ENCODE measurements around the gene ALDH1L2.
A peak's percentile ranks its signal among the peaks of the same experiment; 100 is the strongest.

Gene ALDH1L2

DNA sequence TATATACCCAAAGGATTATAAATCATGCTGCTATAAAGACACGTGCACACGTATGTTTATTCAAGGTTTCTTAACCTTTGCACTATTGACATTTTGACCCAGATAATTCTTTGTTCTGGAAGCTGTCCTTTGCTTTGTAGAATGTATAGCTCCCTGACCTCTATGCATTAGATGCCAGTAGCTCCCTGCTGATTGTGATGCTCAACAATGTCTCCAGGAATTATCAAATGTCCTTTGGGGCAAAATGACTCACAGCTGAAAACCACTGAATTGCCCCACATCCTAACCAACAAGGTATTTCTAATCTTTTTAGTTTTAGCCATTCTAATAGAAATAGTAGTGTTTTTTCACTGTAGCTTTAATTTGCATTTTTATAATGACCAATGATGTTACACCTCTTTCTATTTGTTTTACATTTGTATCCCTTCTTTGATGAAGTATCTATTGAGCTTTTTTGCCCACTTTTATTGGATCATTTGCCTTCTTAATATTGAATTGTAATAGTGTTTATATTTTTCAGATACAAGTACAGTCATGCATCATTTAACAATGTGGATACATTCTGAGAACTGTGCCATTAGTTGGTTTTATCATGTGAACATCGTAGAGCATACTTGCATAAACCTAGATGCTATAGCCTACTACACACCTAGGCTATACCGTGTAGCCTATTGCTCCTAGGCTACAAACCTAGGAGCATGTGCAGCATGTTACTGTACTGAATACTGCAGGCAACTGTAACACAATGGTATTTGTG is 108.5 kb downstream of the ALDH1L2 start:
- H3K9me3 ChIP-seq (ENCODE audit: control insufficient read depth, insufficient read depth, low read depth, low read length) = no peaks in the 10 kb centered on the region
- no peak overlapping the region for H3K27ac ChIP-seq (ENCODE audit: extremely low read depth, low read depth, low read length)
- no peak overlapping the region for H3K4me3 ChIP-seq (ENCODE audit: low read depth, low read length)
- TF ChIP-seq ZNF830 (tag by site-specific recombination; IDR thresholded peaks at IDR 0.05; ENCODE audit: low read depth) (no peak), ZNF214 (tag by site-specific recombination; IDR thresholded peaks at IDR 0.05; ENCODE audit: borderline replicate concordance) (peak; percentile 84)
- no peaks in the 10 kb centered on the region for H3K4me1 ChIP-seq (ENCODE audit: control insufficient read depth, insufficient read depth, low read length)
- ChIA-PET POLR2A (interaction anchor here (0.9 kb wide), 1 partner anchor 18 kb away, joined by 3 read pairs; the partner anchor contains the start of gene SLC41A2), CTCF (no interaction called here)
- no peaks in the 10 kb centered on the region for H3K36me3 ChIP-seq (ENCODE audit: control insufficient read depth in 2 of 2, insufficient read depth in 1 of 2, low read length in 2 of 2)

DNA sequence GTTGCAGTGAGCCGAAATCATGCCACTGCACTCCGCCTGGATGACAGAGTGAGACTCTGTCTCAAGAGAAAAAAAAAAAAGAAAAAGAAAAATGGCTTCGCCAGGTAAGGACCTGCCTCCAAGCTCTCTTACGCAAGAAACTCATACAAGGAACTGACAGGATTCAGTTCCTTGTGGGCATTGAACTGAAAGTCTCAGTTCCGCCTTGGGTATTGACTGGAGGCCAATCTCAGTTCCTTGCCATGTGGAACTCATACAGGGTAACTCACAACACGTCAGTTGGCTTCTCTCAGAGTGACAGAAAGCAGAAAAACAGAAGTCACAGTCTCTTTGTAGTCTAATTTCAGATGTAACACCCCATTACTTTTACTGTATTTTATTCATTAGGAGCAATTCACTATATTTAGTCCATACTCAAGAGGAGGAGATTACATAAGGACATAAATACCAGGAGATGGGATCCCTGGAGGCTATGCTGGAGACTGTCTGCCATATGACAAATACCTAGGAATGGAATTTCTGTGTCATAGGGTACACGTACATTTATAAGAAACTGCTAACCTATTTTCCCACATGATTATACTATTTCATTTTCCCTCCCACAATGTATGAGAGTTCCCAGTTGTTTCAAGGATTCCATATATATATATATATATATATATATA is 109.5 kb downstream of the ALDH1L2 start:
- Histone ChIP-seq H3K9me3 (ENCODE audit: control insufficient read depth, insufficient read depth, low read depth, low read length) (no peaks in the 10 kb centered on the region), H3K4me3 (ENCODE audit: low read depth, low read length) (no peak overlapping the region), H3K27ac (ENCODE audit: extremely low read depth, low read depth, low read length) (no peak overlapping the region), H3K4me1 (ENCODE audit: control insufficient read depth, insufficient read depth, low read length) (no peaks in the 10 kb centered on the region), H3K36me3 (ENCODE audit: control insufficient read depth in 2 of 2, insufficient read depth in 1 of 2, low read length in 2 of 2) (no peaks in the 10 kb centered on the region)
- ChIA-PET CTCF (no interaction called here), POLR2A (no interaction called here)
- no peak for TF ChIP-seq ZFP69B (tag by site-specific recombination; IDR thresholded peaks at IDR 0.05)
- no peak for TF ChIP-seq YY2 (tag by site-specific recombination; IDR thresholded peaks at IDR 0.05)
- TF ChIP-seq ZNF530 (tag by site-specific recombination; IDR thresholded peaks at IDR 0.05; ENCODE audit: low read depth) = no peak
- TF ChIP-seq ZNF16 (tag by site-specific recombination; IDR thresholded peaks at IDR 0.05; ENCODE audit: low read depth) = no peak
- no peak for TF ChIP-seq ZBTB48 (tag by site-specific recombination; IDR thresholded peaks at IDR 0.05)

DNA sequence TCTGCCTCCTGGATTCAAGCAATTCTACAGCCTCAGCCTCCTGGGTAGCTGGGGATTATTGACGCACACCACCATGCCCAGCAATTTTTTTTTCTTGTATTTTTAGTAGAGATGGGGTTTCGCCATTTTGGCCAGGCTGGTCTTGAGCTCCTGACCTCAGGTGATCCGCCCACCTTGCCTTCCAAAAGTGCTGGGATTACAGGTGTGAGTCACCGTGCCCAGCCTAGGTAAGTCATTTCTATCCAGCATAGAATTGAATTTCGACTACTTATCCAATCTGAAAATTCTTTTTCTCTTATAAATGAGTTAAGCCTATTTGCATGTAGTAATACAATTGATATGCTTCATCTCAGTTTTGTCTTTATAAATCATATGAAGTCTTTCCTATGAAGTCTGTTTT is 111.0 kb downstream of the ALDH1L2 start:
- TF ChIP-seq ZNF830 (tag by site-specific recombination; IDR thresholded peaks at IDR 0.05; ENCODE audit: low read depth) = no peak
- no peak for TF ChIP-seq ZNF140 (tag by site-specific recombination; IDR thresholded peaks at IDR 0.05)
- no peak for TF ChIP-seq ZNF175 (tag by site-specific recombination; IDR thresholded peaks at IDR 0.05)
- TF ChIP-seq GLIS2 (tag by site-specific recombination; IDR thresholded peaks at IDR 0.05) = no peak
- no peak for TF ChIP-seq PRDM10 (tag by site-specific recombination; IDR thresholded peaks at IDR 0.05)
- no peak for TF ChIP-seq ZNF658 (tag by site-specific recombination; IDR thresholded peaks at IDR 0.05)
- TF ChIP-seq, protein P1, sequence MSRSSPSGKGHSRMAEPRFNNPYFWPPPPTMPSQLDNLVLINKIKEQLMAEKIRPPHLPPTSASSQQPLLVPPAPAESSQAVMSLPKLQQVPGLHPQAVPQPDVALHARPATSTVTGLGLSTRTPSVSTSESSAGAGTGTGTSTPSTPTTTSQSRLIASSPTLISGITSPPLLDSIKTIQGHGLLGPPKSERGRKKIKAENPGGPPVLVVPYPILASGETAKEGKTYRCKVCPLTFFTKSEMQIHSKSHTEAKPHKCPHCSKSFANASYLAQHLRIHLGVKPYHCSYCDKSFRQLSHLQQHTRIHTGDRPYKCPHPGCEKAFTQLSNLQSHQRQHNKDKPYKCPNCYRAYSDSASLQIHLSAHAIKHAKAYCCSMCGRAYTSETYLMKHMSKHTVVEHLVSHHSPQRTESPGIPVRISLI (tag by site-specific recombination; IDR thresholded peaks at IDR 0.05) = no peak
- no peak for TF ChIP-seq OVOL3 (tag by site-specific recombination; IDR thresholded peaks at IDR 0.05)
- no peak for TF ChIP-seq ZNF311 (tag by site-specific recombination; IDR thresholded peaks at IDR 0.05; ENCODE audit: borderline replicate concordance)
- TF ChIP-seq ZNF266 (tag by site-specific recombination; IDR thresholded peaks at IDR 0.05; ENCODE audit: low read depth) = no peak
- no peak for TF ChIP-seq YY2 (tag by site-specific recombination; IDR thresholded peaks at IDR 0.05)
- TF ChIP-seq ZNF302 (tag by site-specific recombination; IDR thresholded peaks at IDR 0.05; ENCODE audit: low read depth) = no peak
- no peak for TF ChIP-seq ZBTB17 (tag by site-specific recombination; IDR thresholded peaks at IDR 0.05)
- ChIA-PET CTCF (no interaction called here), POLR2A (interaction anchor here (1.3 kb wide), 1 partner anchor 15 kb away, joined by 3 read pairs; the partner anchor contains the start of gene SLC41A2)
- Histone ChIP-seq H3K4me3 (ENCODE audit: low read depth, low read length) (no peak overlapping the region), H3K4me1 (ENCODE audit: control insufficient read depth, insufficient read depth, low read length) (no peaks in the 10 kb centered on the region), H3K9me3 (ENCODE audit: control insufficient read depth, insufficient read depth, low read depth, low read length) (no peaks in the 10 kb centered on the region), H3K27ac (ENCODE audit: extremely low read depth, low read depth, low read length) (no peak overlapping the region), H3K36me3 (ENCODE audit: control insufficient read depth in 2 of 2, insufficient read depth in 1 of 2, low read length in 2 of 2) (no peaks in the 10 kb centered on the region)

Data from HEK293 (cell line).